Lower lobe of right lung (tissue), 2 donors: ENCODE measurements around the gene FDX1. TPM values are rescaled to one million over a fixed set of nuclear protein-coding genes. Genes with fewer than 3 reads are reported as not detected.

Source experiments
- ATAC-seq, 2 donors: fragments of 200-7000 bp; cut with Tn5 transposase; one replicate each; pipeline ENCODE4 v1.9.1; 2020 to 2022; ENCODE audit warnings: mild to moderate bottlenecking in 2 of 2, moderate library complexity in 2 of 2
- DNase-seq: peaks from one replicate; pipeline ENCODE4 v3.0.0-alpha.2; 2020
- H3K27ac ChIP-seq: fragments of 200-600 bp; one replicate; pipeline ENCODE4 v1.8.0; 2022
- H3K27me3 ChIP-seq: fragments of 200-600 bp; one replicate; pipeline ENCODE4 v1.8.0; 2022; ENCODE audit warnings: low read depth
- H3K36me3 ChIP-seq: fragments of 200-600 bp; one replicate; pipeline ENCODE4 v1.8.0; 2022; ENCODE audit warnings: mild to moderate bottlenecking
- H3K4me1 ChIP-seq: fragments of 200-600 bp; one replicate; pipeline ENCODE4 v1.8.0; 2022
- H3K4me3 ChIP-seq: fragments of 200-600 bp; one replicate; pipeline ENCODE4 v1.8.0; 2022; ENCODE audit warnings: mild to moderate bottlenecking
- H3K9me3 ChIP-seq: fragments of 200-600 bp; one replicate; pipeline ENCODE4 v1.8.0; 2022
- CTCF ChIP-seq: fragments of 200-600 bp; IDR thresholded peaks from one replicate; pipeline ENCODE4 v1.8.0; 2022; ENCODE audit warnings: antibody characterized with exemption, mild to moderate bottlenecking
- intact Hi-C: fragments of 100-400 bp; cut with DNase I; formaldehyde crosslinking; loops from one replicate; pipeline ENCODE4 v1.11.0; 2022
- total RNA-seq: library from RNA; stranded (reverse); fragmentation: NEBNext Ultra II Directional; extraction: Animal tissue kit (Norgen Biotek cat#: 25700); gene quantifications from one replicate; pipeline ENCODE4 v1.2.1, GENCODE V29; 2021
- donor health status: DM: no; HTN: yes; CAD: no; lungs with severe emphysema.

Gene FDX1
- total RNA-seq, 1 donor from 2014 or later = 19.5 TPM

- no peaks in the 10 kb centered on the region for H3K9me3 ChIP-seq
- DNase-seq (no peak), ATAC-seq (no peak)
- no peaks in the 10 kb centered on the region for H3K27me3 ChIP-seq
- H3K4me3 ChIP-seq = no peak overlapping the region
- TF ChIP-seq CTCF = no peak
- H3K4me1 ChIP-seq = peaks cover 19% of the 10 kb centered on the region
- intact Hi-C loops = no loop called here
- H3K36me3 ChIP-seq = no peaks in the 10 kb centered on the region
- H3K27ac ChIP-seq = no peak overlapping the region
These were observed 51.8 kb downstream of the FDX1 start for GRCh38 chr11:110481523-110481922.

GRCh38 chr11:110486156-110486555 lies 56.4 kb downstream of the FDX1 start:
- Histone ChIP-seq H3K36me3 (no peaks in the 10 kb centered on the region), H3K27ac (no peak overlapping the region), H3K27me3 (no peaks in the 10 kb centered on the region), H3K4me3 (no peak overlapping the region), H3K9me3 (no peaks in the 10 kb centered on the region), H3K4me1 (no peaks in the 10 kb centered on the region)
- DNase-seq (no peak), ATAC-seq (no peak)
- intact Hi-C loops = no loop called here
- TF ChIP-seq CTCF = no peak

- H3K4me3 ChIP-seq = no peak overlapping the region
- no peaks in the 10 kb centered on the region for H3K36me3 ChIP-seq
- TF ChIP-seq CTCF = no peak
- H3K4me1 ChIP-seq = no peaks in the 10 kb centered on the region
- ATAC-seq (no peak), DNase-seq (no peak)
- no peak overlapping the region for H3K27ac ChIP-seq
- no peaks in the 10 kb centered on the region for H3K9me3 ChIP-seq
- intact Hi-C loops = no loop called here
- H3K27me3 ChIP-seq = no peaks in the 10 kb centered on the region
These were observed 58.7 kb downstream of the FDX1 start for GRCh38 chr11:110488446-110488845.

- ATAC-seq = peak in 1 of 2 donors; percentile 51
- intact Hi-C loops = no loop called here
- no peaks in the 10 kb centered on the region for H3K4me1 ChIP-seq
- H3K27me3 ChIP-seq = no peaks in the 10 kb centered on the region
- DNase-seq = no peak
- TF ChIP-seq CTCF = no peak
- no peak overlapping the region for H3K4me3 ChIP-seq
- no peak overlapping the region for H3K27ac ChIP-seq
- no peaks in the 10 kb centered on the region for H3K36me3 ChIP-seq
- no peaks in the 10 kb centered on the region for H3K9me3 ChIP-seq
These were observed 61.1 kb downstream of the FDX1 start for GRCh38 chr11:110490886-110491285.

GRCh38 chr11:110491577-110492320 lies 62.0 kb downstream of the FDX1 start:
- ATAC-seq (no peak), DNase-seq (no peak)
- no peak overlapping the region for H3K4me3 ChIP-seq
- H3K27ac ChIP-seq = no peak overlapping the region
- no peak for TF ChIP-seq CTCF
- H3K36me3 ChIP-seq = no peaks in the 10 kb centered on the region
- no peaks in the 10 kb centered on the region for H3K9me3 ChIP-seq
- no peaks in the 10 kb centered on the region for H3K27me3 ChIP-seq
- intact Hi-C loops = no loop called here
- no peaks in the 10 kb centered on the region for H3K4me1 ChIP-seq
